Endothelial cell of umbilical vein (primary cell): ENCODE data around the gene DHRS1. TPM values are rescaled to one million over a fixed set of nuclear protein-coding genes. Genes with fewer than 3 reads are reported as not detected.
A peak's percentile ranks its signal among the peaks of the same experiment; 100 is the strongest.

ENCODE experiments used
- BruUV-seq: library from RNA; stranded (reverse); fragments of 400-500 nt; replicated peaks from 2 replicates; lab custom pipeline; 2021; lab: Mats Ljungman, UMichigan
- CTCF ChIA-PET: fragments of 300-600, 350-600 bp; sonication (Branson Sonifier 250); formaldehyde crosslinking; loops from one replicate; lab custom pipeline; 2021; ENCODE audit warnings: antibody characterized with exemption, inconsistent platforms; lab: Charles Lee
- POLR2A ChIA-PET: fragments of 300-600, 350-600 bp; sonication (Branson Sonifier 250); formaldehyde crosslinking; loops from one replicate; lab custom pipeline; 2021; ENCODE audit warnings: antibody characterized with exemption, inconsistent platforms; lab: Charles Lee
- DNase-seq: peaks from one replicate; pipeline ENCODE4 v3.0.0-alpha.2; 2011; ENCODE audit warnings: low read depth, low spot score
- FAIRE-seq: peaks from 2 replicates; lab custom pipeline; 2011; peaks lifted over from hg19 to GRCh38; lab: Jason Lieb, UNC
- H2AFZ ChIP-seq: 2 replicates; pipeline ENCODE4 v1.6.0; 2012; ENCODE audit warnings: low read depth, low read length, control low read depth, inconsistent platforms
- H3K27ac ChIP-seq: 2 replicates; pipeline ENCODE4 v1.5.1; 2011; ENCODE audit warnings: low read depth, mild to moderate bottlenecking, control low read depth, low read length, moderate library complexity; ENCODE audit not compliant: insufficient read depth
- H3K27me3 ChIP-seq, 2 experiments: 2 replicates each; pipeline versions ENCODE4 v1.6.0 to v1.6.1; 2011; ENCODE audit warnings: low read length in 2 of 2, mixed read lengths in 1 of 2; ENCODE audit not compliant: control insufficient read depth in 2 of 2, insufficient read depth in 2 of 2
- H3K36me3 ChIP-seq, 2 experiments: 2 replicates in 1 of 2; 3 replicates in 1 of 2; pipeline ENCODE4 v1.5.1; 2011; ENCODE audit warnings: low read length in 2 of 2, mild to moderate bottlenecking in 1 of 2, moderate library complexity in 1 of 2; ENCODE audit not compliant: control insufficient read depth in 2 of 2, insufficient read depth in 2 of 2; ENCODE audit errors: extremely low read depth in 1 of 2
- H3K4me1 ChIP-seq: 3 replicates; pipeline ENCODE4 v1.5.1; 2011; ENCODE audit warnings: mild to moderate bottlenecking, low read length; ENCODE audit not compliant: control insufficient read depth, insufficient read depth; ENCODE audit errors: extremely low read depth
- H3K4me2 ChIP-seq: 2 replicates; pipeline ENCODE4 v1.6.1; 2011; ENCODE audit warnings: low read length, control low read depth, mixed read lengths; ENCODE audit not compliant: insufficient read depth
- H3K4me3 ChIP-seq, 3 experiments: fragments of 200-600 bp in 1 of 3; sonication (generic), shearing (Covaris generic) in 1 of 3; replicated peaks in 1 of 3; 2 replicates each; pipeline ENCODE4 v1.5.1; 2011 to 2016; ENCODE audit warnings: control low read depth in 3 of 3, low read length in 3 of 3, mild to moderate bottlenecking in 2 of 3, inconsistent platforms in 1 of 3, low read depth in 1 of 3, moderate library complexity in 1 of 3; ENCODE audit not compliant: insufficient read depth in 1 of 3
- H3K79me2 ChIP-seq: 2 replicates; pipeline ENCODE4 v1.6.0; 2012; ENCODE audit warnings: low read length, inconsistent platforms; ENCODE audit not compliant: control insufficient read depth, insufficient read depth
- H3K9ac ChIP-seq: replicated peaks from 2 replicates; pipeline ENCODE3; 2011; ENCODE audit warnings: low read length, control low read depth; ENCODE audit not compliant: insufficient read depth; ENCODE audit errors: extremely low read depth
- H3K9me1 ChIP-seq: replicated peaks from 3 replicates; pipeline ENCODE4 v1.6.0; 2011; ENCODE audit warnings: mild to moderate bottlenecking, low read length; ENCODE audit not compliant: control insufficient read depth, insufficient read depth; ENCODE audit errors: extremely low read depth
- H3K9me3 ChIP-seq: replicated peaks from 2 replicates; pipeline ENCODE4 v1.5.1; 2012; ENCODE audit warnings: low read length, inconsistent platforms; ENCODE audit not compliant: control insufficient read depth, insufficient read depth
- H4K20me1 ChIP-seq: replicated peaks from 2 replicates; pipeline ENCODE3; 2011; ENCODE audit warnings: mild to moderate bottlenecking, low read length; ENCODE audit not compliant: control insufficient read depth, insufficient read depth; ENCODE audit errors: extremely low read depth
- EZH2 ChIP-seq: IDR thresholded peaks from 2 replicates; pipeline ENCODE4 v1.6.1; 2012; ENCODE audit warnings: borderline replicate concordance, low read depth, mild to moderate bottlenecking, moderate library complexity, low read length, inconsistent platforms; ENCODE audit not compliant: severe bottlenecking
- FOS ChIP-seq: IDR thresholded peaks from 2 replicates; pipeline ENCODE4 v1.6.1; 2011; ENCODE audit warnings: mild to moderate bottlenecking, low read length, moderate library complexity, borderline replicate concordance; ENCODE audit not compliant: insufficient read depth
- GATA2 ChIP-seq: IDR thresholded peaks from 2 replicates; pipeline ENCODE4 v1.7.0; 2011; ENCODE audit warnings: low read depth, mild to moderate bottlenecking, moderate library complexity, mixed read lengths, low read length; ENCODE audit not compliant: insufficient read length, insufficient read depth
- JUN ChIP-seq: IDR thresholded peaks from 2 replicates; pipeline ENCODE4 v1.6.1; 2011; ENCODE audit warnings: borderline replicate concordance, low read depth; ENCODE audit not compliant: insufficient read length, insufficient read depth
- MYC ChIP-seq: IDR thresholded peaks from one replicate; pipeline ENCODE4 v1.6.1; 2011; ENCODE audit warnings: mild to moderate bottlenecking, low read depth, low read length
- POLR2A ChIP-seq: IDR thresholded peaks from 2 replicates; pipeline ENCODE4 v1.6.1; 2012; ENCODE audit warnings: low read depth, mild to moderate bottlenecking, control low read depth, low read length
- POLR2AphosphoS5 ChIP-seq: IDR thresholded peaks from 2 replicates; pipeline ENCODE4 v1.6.1; 2012; ENCODE audit warnings: low read depth, mild to moderate bottlenecking, control low read depth, low read length, moderate library complexity; ENCODE audit not compliant: insufficient read depth
- dilution Hi-C: fragments of 300-500 bp; cut with MboI; formaldehyde crosslinking; loops from one replicate; pipeline ENCODE4 v1.15.0; 2019; ENCODE audit warnings: low sequenced_read_pairs; ENCODE audit not compliant: extremely low pct_ligation_motif_present
- intact Hi-C: fragments of 100-400 bp; cut with micrococcal nuclease; formaldehyde crosslinking; loops from one replicate; pipeline ENCODE4 v1.10.0; 2022
- polyA plus RNA-seq, 4 experiments: library from polyadenylated mRNA; depleted of rRNA in 3 of 4; stranded (reverse) in 3 of 4; unstranded in 1 of 4; fragments of >200 nt; gene quantifications; 2 replicates each; pipeline versions ENCODE4 v1.2.1 to v1.2.3, GENCODE V29; 2011 to 2012; ENCODE audit warnings: missing spikeins in 1 of 4
- total RNA-seq: library from RNA; stranded (reverse); gene quantifications from 2 replicates; pipeline ENCODE4 v1.2.3, GENCODE V29; 2021
- TF ChIP-seq, protein P1 (sequence below): IDR thresholded peaks from 2 replicates; pipeline ENCODE4 v1.6.1; 2011; ENCODE audit not compliant: insufficient read depth, insufficient read length
- TF ChIP-seq, protein P2 (sequence below), 2 donors: IDR thresholded peaks; 1 replicate in 1 of 2; 2 replicates in 1 of 2; pipeline ENCODE4 v1.5.1; 2011; ENCODE audit warnings: low read length in 2 of 2, mild to moderate bottlenecking in 2 of 2, moderate library complexity in 2 of 2, control low read depth in 1 of 2, inconsistent platforms in 1 of 2, low read depth in 1 of 2; ENCODE audit not compliant: insufficient read depth in 1 of 2; ENCODE audit errors: extremely low read depth in 1 of 2

Gene DHRS1
- total and polyA plus RNA-seq, 2 donors (not counting 3 experiments of a cell fraction or from before 2014, with no cell fraction given): 18.0 to 69.5 TPM

DNA sequence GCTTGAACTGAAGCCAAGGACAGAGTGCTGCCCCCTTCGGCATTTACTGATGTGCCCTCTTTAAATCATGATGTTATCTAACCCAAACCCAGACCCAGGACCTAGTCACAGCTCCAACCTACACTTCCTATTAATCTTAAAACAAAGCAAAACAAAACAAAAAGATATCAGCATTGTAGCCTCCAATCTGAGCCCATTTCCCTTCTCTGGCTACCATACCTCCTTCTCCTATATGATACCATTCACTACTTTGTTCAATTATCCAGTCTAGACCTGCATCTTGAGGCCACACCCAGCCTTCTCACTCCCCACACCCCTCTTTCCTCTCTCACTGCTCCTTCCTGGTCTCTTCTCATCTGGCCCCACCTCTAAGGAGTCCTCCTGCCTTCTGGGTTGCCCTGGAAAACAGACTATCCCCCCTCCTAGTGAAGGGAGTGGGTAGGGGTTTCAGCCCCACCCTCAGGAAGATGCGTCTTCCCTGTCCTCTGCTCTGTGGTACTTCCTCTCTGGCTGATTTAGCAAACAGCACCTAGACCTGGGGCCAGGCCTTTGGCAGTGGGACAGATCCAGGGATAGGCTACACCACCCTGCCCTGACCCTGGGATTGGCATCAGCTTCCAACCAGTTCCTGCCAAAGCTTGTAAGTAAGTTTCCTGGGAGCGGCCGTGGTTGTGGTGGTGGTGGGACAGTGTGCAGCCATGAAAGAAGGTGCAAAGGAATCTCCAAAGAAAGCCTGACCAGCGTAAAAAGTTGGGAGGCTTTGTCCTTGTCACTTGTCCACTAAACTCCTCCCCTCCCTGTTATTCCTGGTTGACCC is 15.0 kb upstream of the DHRS1 start:
- H3K4me2 ChIP-seq: peak overlapping the region; percentile 14
- no peak overlapping the region for H3K27ac ChIP-seq
- H3K9me1 ChIP-seq: no peaks in the 10 kb centered on the region
- peaks cover 0 to 1% of the 10 kb centered on the region in 2 experiments for H3K36me3 ChIP-seq
- no peak overlapping the region for H3K9ac ChIP-seq
- H3K79me2 ChIP-seq: no peaks in the 10 kb centered on the region
- H4K20me1 ChIP-seq: no peaks in the 10 kb centered on the region
- H3K27me3 ChIP-seq: no peaks in the 10 kb centered on the region
- TF ChIP-seq GATA2 (peak; percentile 44), EZH2 (no peak)
- ChIA-PET POLR2A (no interaction called here), CTCF (interaction anchor here (1.1 to 5.3 kb wide), 5 partner anchors 18 to 127 kb away, joined by 3 to 38 read pairs (median 10); partner anchors contain the start of gene TINF2)
- H3K4me1 ChIP-seq: peaks cover 77% of the 10 kb centered on the region
- DNase-seq: no peak
- intact Hi-C loops (no loop called here), dilution Hi-C loops (no loop called here)
- H3K9me3 ChIP-seq: no peaks in the 10 kb centered on the region
- no TSS peak for BruUV-seq
- H2AFZ ChIP-seq: no peak overlapping the region
- peak; percentile 69 for FAIRE-seq
- no peak overlapping the region for H3K4me3 ChIP-seq

DNA sequence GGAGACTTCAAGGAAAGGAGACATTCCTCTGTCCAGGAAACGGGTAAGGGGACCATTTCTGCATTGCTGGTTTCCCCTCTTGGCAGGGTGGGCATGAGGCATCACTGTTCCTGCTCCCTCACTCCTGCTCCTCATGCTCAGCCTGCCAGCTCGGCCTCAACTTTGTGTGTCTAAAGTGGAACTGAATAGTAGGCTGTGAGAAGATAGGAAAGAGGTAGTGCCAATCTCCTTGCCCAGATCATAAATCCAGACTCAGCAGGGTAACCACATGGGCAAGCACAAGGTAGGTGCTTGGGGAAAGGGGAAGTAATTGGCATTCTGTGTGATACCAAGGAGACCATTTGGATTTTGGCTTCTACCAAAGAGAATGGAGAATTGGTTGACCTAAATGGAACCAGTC is 14.3 kb upstream of the DHRS1 start:
- Histone ChIP-seq H3K4me1 (peaks cover 77% of the 10 kb centered on the region), H3K4me3 (no peak overlapping the region), H4K20me1 (no peaks in the 10 kb centered on the region), H3K4me2 (peak overlapping the region; percentile 14), H3K9ac (no peak overlapping the region), H3K27me3 (no peaks in the 10 kb centered on the region), H3K9me1 (no peaks in the 10 kb centered on the region), H3K27ac (peak overlapping the region; percentile 91), H3K36me3 (peaks cover 0 to 3% of the 10 kb centered on the region in 2 experiments), H3K9me3 (no peaks in the 10 kb centered on the region), H3K79me2 (no peaks in the 10 kb centered on the region), H2AFZ (no peak overlapping the region)
- TF ChIP-seq, protein P1, sequence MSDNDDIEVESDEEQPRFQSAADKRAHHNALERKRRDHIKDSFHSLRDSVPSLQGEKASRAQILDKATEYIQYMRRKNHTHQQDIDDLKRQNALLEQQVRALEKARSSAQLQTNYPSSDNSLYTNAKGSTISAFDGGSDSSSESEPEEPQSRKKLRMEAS: no peak
- TF ChIP-seq EZH2: no peak
- no peak for TF ChIP-seq POLR2AphosphoS5
- no peak for TF ChIP-seq MYC
- TF ChIP-seq FOS: no peak
- TF ChIP-seq, protein P2, sequence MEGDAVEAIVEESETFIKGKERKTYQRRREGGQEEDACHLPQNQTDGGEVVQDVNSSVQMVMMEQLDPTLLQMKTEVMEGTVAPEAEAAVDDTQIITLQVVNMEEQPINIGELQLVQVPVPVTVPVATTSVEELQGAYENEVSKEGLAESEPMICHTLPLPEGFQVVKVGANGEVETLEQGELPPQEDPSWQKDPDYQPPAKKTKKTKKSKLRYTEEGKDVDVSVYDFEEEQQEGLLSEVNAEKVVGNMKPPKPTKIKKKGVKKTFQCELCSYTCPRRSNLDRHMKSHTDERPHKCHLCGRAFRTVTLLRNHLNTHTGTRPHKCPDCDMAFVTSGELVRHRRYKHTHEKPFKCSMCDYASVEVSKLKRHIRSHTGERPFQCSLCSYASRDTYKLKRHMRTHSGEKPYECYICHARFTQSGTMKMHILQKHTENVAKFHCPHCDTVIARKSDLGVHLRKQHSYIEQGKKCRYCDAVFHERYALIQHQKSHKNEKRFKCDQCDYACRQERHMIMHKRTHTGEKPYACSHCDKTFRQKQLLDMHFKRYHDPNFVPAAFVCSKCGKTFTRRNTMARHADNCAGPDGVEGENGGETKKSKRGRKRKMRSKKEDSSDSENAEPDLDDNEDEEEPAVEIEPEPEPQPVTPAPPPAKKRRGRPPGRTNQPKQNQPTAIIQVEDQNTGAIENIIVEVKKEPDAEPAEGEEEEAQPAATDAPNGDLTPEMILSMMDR (IDR thresholded peaks at IDR 0.05; ENCODE audit: extremely low read depth in 1 of 2, insufficient read depth in 1 of 2, low read depth in 1 of 2, low read length in 2 of 2): no peak
- TF ChIP-seq POLR2A: no peak
- no peak for TF ChIP-seq GATA2
- TF ChIP-seq JUN: no peak
- TSS peak; percentile 9 for BruUV-seq
- intact Hi-C loops: loop anchor here (1.0 kb wide), 4 partner anchors 19 to 122 kb away; no protein-coding TSS in a partner anchor
- DNase-seq: no peak
- ChIA-PET CTCF (interaction anchor here (1.1 to 5.3 kb wide), 5 partner anchors 19 to 128 kb away, joined by 3 to 38 read pairs (median 10); partner anchors contain the start of gene TINF2), POLR2A (no interaction called here)
- peak; percentile 4 for FAIRE-seq
- dilution Hi-C loops: no loop called here
